Activated gamma-delta T cell treated with anti-CD3 and anti-CD28 coated beads, Interleukin-2, amount 50 U/mL, for 16 hours (primary cell): Measurements from ENCODE around the gene TPST1.
"Not testable (repeated sequence)": the region's sequence is repeated elsewhere in the genome, so short reads cannot be mapped to it uniquely, and the experiment has no call there.

Experiments used
- DNase-seq: peaks from one replicate; pipeline ENCODE4 v3.0.0-alpha.2; 2020; ENCODE audit warnings: low read depth

TPST1 gene

DNA sequence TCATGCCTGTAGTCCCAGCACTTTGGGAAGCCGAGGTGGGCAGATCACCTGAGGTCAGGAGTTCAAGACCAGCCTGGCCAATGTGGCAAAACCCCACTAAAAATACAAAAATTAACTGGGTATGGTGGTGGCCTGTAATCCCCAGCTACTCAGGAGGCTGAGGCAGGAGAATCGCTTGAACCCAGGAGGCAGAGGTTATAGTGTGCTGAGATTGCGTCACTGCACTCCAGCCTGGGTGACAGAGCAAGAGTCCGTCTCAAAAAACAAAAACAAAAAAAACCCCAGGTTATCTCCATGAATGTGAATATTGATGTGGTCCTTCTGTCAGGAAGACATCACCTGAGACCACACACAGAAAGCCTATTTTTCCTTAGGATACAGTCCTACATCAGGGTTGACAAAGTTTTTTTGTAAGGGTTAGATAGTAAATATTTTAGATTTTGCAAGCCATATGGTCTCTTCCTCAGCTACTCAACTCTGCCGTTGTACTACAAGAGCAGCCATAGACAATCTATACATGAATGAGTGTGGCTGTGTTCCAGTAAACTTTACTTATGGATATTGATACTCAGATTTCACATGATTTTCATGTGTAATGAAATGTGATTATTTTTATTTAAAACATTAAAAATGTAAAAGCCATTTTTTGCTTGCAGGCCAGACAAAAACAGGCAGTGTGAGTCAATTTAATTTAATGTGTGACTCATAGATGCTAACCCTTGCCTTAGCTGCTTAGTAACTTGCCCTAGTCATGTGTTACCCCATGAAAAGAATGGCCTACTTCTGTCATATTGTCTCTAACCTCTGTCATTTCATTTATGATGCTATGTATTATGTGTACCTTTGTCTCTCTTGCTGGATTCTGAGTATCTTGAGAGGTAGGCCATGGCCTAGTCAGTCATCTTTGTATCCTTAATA is 78.1 kb downstream of the TPST1 start:
- no peak for DNase-seq

DNA sequence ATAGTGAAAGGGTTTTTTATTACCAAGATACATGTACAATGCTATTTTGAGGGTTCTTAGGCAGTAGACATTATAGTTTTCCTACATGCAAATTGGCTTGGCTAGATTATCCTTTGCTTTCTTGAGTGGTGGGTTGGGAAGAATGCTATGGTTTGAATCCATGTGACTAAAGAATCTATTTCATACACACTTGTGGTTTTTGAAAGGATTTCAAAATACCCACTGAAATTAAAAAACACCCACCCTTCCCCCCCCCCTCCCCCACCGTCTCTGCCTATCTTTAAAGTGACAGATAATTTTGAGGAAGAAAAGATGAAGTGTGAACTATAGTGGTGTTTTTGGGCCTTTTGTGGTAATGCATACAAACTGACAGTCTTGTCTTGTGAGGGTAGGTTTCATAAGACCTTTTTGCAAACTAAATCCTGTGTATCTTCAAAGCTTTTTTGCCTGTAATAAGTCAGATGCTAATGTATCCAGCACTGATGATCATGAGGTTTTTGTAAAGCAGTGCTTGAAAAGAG is 90.9 kb downstream of the TPST1 start:
- no peak for DNase-seq

DNA sequence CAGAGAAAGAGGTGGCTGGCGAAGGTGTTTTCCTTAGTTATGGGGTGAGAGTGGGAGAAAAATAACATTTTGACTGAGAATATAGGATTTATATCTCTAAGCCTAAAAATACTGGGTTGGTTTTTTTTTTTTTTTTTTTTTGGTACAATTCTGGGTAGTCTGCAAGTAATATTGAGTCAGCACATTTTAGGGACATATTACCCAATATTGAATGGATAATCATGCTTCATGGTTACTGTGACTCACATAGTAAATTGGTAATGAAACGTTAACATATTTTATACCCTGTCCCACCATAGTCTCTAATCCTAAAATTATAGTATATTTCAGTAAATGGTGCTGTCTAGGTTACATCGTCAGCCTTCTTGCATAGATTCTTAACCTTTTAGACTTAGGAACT is 91.4 kb downstream of the TPST1 start:
- no peak for DNase-seq

DNA sequence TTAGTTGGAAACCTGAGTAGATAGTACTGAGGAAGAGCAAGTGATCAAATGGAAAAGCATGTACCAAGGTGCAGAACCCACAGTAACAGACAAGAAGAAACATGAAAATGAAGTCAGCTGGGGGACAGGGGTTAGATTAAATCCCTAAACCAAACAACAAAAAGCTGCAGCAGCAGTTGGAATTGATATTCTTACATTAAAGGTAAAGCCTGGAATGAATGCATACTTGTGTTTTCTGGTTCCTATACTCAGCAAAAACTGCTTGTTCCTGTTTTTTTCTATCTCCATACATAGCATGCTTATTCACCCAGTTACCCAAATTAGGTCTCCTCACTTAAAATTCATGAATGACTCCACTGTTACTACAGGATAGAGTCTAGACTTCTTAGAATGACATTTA is 92.4 kb downstream of the TPST1 start:
- no peak for DNase-seq

DNA sequence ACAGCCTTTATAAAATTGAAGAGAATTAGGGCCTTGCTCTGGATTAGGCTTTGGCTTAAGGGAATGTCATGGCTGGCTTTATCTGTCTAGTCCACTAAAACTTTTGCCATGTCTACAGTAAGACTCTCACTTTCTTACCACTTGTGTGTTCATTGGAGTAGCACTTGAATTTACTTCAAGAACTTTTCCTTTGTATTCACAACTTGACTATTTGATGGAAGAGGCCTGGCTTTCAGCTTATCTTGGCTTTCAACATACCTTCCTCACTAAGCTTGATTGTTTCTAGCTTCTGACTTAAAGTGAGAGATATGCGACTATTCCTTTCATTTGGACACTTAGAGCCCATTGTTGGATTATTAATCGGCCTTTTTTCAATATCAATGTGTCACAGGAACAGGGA is 96.1 kb downstream of the TPST1 start:
- DNase-seq = no peak

DNA sequence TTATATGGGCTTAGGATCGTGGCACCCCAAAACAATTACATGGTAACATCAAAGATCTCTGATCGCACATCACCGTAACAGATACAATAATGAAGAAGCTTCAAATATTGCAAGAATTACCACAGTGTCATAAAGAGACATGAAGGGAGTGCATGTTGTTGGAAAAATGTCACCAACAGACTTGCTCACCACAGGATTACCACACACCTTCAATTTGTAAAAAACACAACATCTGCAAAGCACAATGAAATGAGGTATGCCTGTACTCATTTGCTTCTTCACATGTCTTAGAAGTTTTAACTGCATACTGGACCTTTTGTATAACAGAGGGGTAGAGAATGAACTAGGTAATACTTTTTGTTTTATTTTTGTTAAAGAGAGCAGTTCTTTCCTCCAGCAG is 96.6 kb downstream of the TPST1 start:
- no peak for DNase-seq

DNA sequence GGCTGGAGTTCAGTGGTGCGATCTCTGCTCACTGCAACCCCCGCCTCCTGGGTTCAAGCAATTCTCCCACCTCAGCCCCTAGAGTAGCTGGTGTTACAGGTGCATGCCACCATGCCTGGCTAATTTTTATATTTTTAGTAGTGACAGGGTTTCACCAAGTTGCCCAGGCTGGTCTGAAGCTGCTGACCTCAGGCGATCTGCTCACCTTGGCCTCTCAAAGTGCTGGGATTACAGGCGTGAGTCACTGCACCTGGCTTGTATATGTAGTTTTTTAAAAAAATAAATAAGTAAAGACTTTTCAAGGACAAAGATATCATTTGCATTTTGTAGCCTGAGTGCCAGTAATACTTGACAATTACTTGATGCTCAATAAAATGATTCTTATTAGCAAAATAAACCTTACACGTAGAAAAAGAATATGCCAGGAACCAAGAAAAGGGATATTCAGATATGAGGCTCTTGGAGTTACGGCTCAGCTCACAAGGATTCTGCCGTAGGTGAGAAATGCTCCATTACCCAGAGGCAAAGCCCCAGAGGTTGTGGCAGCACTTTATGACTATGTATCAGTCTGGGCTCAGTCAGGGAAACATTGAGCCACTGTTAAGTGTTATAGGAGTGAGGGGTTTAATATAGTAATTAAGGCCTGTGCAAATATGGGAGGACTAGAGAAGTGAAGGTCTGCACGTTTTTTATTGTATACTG is 98.5 kb downstream of the TPST1 start:
- DNase-seq = no peak

DNA sequence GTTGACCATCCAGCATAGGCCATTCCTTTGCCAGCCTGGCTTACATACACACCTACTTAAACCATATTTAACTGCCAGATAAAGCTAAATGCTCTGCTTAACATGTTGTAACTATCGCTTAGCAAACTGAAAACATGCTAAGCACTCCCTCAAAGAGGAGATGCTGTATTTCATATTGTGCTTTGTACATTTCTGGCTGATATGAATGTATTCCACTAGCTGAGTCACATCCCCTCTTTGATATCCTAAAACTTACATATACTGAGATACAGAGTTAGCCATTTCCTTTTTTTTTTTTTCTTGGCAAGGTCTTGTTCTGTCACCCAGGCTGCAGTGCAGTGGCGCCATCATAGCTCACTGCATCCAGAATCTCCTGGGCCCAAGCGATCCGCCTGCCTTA is 99.4 kb downstream of the TPST1 start:
- DNase-seq = no peak

DNA sequence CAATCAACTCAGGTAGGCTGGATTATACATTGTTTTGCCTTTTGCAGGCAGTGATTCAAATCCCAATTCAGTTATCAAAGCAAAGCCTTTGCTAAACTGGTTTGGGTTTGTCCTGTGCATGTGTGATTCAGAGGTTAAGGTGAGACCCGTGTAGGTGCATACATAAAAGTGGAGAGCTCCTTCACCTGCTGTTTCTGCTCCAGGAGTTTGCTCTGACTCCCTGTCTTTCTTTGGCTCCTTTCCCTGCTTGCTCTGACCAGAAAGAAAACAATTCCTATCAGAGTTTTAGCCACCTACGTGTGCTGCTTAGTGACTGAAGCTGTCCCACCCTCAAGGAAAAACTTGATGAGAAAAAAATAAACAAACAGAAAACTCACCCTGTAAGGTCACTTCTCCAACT is 101.1 kb downstream of the TPST1 start:
- DNase-seq = no peak

DNA sequence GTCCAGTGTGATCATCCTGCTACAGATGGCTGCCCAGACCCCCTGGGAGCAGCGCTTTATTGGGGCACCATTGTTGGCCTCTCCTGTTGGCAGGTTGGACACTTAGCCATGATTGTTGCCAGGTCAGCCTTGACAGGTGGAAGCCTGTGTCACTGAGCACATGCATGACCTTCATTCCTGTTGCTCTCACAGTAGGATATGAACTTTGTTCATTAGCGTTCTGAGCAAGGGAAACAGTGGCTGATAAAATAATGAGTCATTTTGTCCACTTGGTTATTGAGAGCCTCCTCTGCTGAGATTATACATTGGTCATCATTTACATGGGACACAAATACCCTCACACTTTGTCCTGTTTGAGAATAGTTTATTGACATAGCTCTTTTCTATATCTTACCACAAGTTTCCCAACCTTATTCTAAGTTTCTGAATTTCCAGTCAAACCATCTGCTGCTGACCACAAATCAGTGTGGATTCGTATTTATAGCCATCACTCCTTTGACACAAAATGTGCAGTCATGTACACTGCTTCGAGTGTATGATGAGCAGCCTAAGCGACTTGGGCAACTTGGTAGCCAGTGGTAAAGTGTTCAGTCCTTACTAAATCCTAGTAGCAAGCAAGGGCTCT is 102.6 kb downstream of the TPST1 start:
- DNase-seq = no peak

DNA sequence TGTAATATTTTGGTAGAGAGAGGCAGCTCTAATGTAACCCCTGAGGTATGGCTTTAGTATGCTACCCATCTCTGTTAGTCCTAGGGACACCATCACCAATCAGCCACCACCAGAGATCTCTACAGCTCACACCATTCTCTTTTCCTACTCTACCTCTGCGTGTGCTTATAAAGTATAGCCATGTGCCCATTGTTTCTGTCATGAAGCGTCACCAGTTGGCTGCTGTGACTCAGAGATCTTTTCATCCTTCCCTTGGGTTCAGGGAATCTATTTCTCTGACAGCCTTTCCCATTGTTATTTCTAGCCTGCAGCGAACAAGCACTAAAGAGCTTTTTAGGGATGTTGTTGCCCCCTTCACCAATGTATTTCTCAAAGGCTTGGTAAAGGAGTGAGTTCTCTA is 103.3 kb downstream of the TPST1 start:
- DNase-seq = no peak

DNA sequence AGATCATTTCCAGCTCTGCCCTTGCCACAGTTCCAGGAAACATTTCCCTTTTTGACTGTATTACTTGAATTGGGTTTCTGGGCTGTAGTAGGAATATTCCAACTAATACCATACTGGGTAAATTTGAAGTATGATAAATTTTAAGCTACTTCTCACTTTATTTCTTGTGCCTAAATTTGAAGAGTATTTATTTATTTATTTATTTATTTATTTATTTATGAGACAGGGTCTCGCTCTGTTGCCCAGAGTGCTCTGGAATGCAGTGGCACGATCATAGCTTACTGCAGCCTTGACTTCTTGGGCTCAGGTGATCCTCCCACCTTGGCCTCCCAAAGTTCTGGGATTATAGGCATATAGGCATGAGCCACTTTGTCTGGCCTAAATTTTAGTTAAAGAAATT is 105.5 kb downstream of the TPST1 start:
- no peak for DNase-seq

DNA sequence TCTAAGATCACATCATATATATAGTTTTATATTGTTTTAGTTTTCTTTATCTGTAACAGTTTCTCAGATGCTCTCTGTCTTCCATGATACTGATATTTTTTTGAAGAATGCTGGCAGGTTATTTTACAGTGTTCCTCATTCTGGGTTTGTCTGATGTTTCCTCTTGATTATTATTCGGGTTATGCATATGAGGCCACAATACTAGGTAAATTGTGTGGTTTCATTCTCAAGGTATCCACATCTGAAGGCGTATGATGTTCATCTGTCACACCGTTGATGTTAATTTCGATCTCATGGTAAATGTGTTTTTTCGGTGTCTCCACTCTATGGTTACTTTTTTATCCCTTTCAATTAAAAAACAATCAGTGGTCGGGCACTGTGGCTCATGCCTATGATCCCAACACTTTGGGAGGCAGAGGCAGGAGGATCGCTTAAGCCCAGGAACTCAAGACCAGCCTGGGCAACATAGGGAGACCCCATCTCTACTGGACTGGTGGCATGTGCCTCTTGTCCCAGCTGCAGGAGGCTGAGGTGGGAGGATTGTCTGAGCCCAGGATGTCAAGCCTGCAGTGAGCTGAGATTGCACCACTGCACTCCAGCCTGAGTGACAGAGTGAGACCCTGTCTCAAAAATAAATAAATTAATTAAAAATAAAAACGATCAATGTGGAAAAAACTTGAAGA is 108.9 kb downstream of the TPST1 start:
- no peak for DNase-seq

DNA sequence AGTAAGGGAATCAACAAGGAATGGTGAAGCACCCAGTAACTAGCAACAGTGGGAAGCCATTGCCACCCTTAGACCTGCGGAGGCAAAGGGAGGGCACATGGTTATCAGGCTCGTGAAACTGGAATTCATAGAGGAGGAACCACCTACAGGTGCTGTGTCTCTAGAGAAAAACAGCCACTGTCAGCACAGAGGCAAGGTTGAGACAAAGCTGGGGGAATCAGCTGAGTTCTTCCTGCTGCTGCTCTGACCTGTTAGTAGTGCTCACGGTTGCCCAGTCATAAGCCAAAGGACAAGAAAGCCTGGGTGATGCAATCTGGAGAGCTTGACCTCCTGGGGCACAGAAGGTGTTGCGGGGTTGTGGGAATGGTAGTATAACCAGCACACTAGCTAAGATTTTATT is 110.1 kb downstream of the TPST1 start:
- DNase-seq = no peak

DNA sequence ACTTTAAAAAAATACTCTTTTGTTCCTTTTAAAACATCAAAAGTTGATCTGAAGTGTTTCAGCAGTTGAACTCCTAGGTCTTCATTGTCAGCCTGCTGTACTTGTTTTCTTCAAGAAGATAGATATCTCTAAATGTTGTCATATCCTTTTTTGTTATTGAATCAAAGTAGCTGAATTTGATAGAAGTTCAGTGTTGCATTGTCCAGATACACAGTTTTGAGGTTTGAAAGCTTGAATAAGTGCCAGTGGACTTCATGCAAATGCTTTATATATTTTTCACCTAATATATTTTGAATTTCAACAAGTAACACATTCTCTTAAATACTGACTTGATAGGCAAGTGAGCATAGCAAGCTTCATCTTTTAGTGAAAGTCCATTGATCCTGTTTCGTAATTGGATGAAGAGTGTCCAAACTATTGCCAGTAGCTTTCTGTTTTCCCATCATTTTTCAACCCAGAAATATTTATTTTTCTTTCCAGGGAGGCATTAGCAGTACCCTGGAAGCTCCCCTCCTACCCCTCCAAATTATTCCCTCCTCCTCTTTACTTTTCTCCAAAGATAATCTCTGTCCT is 114.4 kb downstream of the TPST1 start:
- DNase-seq = no peak

DNA sequence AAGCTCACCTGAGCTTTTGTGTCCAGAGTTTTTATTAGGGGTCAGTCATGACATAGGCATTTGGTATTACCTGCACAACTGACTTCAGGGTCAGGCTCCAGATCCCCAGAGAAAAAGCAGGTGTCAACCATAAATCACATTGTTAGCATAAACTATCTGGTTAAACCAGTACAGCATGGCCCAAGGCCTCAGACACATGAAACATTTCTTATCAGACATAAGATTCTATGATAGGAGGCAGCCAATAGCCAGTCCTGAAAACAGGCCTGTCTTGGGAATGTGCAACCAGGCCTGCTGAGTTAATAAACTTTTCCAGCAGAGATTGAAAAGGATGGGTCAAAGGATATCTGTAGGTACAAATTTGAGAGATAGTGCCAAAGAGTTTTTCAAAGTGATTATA is 116.1 kb downstream of the TPST1 start:
- DNase-seq = no peak

DNA sequence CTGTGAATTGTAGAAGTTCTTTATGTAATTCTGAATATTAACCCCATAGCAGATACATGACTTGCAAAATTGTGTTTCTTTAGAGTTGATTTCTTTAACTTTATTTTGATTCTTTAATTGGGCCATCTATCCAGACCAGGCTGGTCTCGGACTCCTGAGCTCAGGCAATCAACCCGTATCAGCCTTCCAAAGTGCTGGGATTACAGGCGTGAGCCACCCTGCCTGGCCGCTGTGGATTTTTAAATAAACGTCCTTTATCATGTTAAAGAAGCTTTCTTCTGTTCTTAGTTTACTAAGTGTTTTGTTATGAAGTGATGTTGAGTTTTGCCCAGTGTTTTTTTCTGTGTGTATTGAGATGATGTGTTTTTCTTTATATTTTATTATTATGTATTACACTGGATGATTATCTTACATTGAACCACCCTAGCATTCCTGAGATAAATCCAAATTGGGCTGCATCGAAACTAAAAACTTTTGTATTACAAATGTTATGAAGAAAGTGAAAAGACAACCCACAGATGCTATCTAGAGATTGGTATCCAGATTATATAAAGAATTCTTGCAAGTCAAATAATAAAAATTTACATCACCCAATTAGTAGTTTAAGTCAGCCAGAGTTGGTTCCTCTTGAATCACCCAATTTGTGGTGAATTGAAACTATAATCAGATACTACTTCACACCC is 118.1 kb downstream of the TPST1 start:
- no peak for DNase-seq

DNA sequence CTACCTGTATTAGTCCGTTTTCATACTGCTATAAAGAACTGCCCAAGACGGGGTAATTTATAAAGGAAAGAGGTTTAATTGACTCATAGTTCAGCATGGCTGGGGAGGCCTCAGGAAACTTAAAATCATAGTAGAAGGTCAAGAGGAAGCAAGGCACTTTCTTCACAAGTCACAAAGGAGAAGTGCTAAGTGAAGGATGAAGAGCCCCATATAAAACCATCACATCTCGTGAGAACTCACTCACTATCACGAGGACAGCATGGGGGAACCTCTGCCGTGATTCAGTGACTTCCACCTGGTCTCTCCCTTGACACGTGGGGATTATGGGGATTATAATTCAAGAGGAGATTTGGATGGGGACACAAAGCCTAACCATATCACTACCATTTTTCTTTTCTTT is 119.9 kb downstream of the TPST1 start:
- DNase-seq = not testable (repeated sequence)

DNA sequence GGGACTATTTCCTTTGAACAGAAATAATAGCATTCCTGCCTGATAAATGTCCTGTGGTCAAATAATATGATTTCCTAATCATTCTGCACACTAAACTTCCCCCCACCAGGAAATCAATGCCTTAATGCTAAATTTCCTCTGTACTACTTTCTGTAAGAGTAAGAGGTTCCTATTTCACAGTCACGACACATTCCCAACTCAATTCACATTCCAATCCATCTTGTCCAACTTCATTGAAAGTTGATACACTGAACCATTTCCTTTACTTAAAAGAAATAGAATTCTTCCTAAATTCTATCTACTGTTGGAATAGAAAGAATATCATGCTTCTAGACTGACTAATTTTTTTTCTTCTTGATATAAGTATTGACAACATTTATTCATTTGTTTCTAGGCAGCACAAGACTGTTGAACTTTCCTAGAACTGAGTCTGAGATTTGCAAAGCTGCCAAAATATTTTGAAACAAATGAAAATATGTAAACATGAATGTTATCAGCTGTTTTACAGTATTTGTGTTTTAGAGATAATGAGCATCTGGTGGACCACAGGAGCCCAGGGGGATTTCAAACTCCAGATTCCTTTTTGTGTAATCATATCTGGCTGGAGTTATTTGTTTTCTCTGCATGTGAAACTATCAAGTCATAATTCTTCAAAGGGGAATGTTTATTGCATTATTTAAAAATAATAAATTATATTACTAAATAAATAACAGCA is 121.5 kb downstream of the TPST1 start:
- DNase-seq = no peak

DNA sequence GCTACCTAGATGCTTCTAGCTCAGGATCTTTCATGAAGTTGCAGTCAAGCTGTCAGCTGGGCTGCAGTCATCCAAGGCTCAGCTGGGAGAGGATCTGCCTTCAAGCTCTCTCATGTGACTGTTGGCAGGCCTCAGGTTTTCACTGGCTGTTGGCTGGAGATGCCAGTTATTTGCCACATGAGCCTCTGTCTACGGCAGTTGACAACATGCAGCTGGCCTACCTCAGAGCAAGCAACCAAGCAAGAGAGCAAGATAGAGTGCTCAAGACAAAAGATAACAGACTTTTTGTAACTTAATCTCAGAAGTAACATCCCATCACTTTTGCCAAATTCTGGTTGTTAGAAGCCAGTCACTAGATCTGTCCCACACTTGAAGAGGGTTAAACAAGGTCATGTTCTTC is 125.8 kb downstream of the TPST1 start:
- DNase-seq = no peak

DNA sequence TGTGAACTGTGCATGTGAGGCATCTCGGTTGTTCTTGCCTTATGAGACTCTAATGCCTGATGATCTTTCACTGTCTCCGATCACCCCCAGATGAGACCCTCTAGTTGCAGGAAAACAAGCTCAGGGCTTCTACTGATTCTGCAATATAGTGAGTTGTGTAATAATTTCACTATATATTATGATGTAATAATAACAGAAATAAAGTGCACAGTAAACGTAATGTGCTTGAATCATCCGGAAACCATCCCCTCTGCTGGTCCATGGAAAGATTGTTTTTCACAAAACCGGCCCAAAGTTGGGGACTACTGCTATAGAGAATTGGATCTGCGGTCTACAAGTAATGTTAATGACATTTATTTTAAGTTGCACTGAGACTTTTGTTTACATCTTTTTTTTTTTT is 126.7 kb downstream of the TPST1 start:
- no peak for DNase-seq
